Activated T-helper 9 cell treated with anti-CD3 and anti-CD28 coated beads, Interleukin-2, amount 50 U/mL, for 16 hours (primary cell): ENCODE results near the gene STAMBP.
"Not testable (repeated sequence)": the region's sequence is repeated elsewhere in the genome, so short reads cannot be mapped to it uniquely, and the experiment has no call there.

Experiments
- DNase-seq: peaks from one replicate; pipeline ENCODE4 v3.0.0-alpha.2; 2020; ENCODE audit warnings: low read depth

The STAMBP gene

DNA sequence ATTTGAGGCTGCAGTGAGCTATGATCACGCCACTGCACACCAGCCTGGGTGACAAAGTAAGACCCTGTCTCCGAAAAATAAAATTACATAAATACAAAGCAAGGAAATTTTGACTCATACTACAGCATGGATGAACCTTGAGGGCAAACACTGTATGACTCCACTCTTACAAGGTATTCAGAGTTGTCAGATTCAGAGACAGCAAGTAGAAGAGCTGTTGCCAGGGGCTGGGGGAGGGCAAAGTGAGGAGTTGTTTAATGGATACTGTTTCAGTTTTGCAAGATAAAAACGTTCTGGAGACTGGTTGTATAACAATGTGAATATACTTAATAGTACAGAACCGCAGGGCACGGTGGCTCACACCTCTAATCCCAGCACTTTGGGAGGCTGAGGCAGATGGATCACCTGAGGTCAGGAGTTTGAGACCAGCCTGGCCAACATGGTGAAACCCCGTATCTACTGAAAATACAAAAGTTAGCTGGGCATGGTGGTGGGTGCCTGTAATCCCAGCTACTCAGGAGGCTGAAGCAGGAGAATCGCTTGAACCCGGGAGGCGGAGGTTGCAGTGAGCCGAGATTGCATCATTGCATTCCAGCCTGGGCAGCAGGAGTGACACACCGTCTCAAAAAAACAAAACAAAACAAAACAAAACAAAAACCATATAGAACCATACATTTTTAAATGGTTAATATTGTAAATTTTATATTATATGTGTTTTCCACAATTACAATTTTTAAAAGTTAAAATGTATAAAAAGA, 59.0 kb downstream of the STAMBP start:
- DNase-seq = not testable (repeated sequence)

DNA sequence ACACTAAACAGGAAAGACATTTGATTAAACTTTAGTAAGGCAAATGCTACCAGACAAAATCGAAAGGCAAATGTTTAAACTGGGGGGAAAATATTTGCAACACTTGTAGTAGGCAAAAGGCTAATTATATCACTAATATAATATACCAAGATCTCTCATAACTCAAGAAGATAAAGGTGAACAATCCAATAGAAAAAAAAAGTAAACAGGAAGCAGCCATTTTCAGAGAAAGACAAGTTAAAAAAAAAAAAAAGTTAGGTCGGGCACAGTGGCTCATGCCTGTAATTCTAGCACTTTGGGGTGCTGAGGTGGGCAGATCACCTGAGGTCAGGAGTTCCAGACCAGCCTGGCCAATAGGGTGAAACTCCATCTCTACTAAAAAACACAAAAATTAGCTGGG, 59.6 kb downstream of the STAMBP start:
- DNase-seq = no peak

DNA sequence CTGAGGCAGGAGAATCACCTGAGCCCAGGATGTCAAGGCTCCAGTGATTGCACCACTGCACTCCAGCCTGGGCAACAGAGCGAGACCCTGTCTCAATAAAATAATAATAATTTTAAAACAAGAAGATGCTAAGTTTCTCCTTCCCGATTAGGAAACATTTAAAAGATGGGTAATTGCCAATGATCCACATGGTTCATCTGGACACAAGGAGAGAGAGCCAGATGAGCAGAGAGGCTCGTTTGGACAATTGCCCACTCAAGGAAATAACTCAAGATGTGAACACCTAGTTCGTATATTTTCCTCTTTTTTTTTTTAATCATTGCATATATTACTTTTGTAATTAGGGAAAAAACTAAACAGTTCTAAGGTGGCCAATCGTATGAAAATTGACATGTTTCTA, 60.4 kb downstream of the STAMBP start:
- DNase-seq = no peak

DNA sequence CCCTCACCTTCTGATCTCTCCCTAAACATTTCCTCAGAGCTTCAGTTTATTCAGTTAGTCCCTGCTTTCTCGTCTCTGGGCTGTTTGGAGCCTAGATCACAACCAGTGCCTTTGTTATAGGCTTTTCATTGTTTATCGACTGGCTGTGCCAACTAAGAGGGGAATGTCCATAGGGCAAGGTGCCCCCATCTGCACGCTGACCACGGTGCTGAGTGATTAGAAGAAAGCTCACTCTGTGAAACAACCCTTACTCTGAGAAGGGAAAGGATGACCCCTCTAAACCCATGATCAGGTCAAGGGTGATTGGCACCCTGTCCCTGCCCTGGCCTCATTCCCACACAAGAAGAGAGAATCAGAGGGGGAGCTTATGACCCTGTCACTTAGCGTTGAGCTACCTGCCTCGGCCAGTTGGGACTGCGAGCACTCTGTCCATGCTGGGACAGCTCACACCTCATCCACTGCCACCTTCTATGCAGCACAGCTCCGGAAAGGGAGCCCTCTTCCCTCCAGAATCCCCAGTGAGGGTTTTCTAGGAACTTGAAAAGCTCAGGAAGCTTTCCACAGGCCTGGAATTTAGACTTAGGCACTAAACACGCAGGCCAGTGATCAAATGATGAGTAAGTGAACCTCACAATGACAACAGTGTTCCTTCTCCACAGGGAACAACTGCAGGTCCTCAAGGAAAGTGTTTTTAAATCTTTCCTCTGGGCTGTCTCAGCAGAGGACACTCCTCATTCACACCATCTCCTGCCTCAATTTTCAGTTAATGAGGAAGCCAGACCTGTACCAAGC, 61.7 kb downstream of the STAMBP start:
- DNase-seq = no peak

DNA sequence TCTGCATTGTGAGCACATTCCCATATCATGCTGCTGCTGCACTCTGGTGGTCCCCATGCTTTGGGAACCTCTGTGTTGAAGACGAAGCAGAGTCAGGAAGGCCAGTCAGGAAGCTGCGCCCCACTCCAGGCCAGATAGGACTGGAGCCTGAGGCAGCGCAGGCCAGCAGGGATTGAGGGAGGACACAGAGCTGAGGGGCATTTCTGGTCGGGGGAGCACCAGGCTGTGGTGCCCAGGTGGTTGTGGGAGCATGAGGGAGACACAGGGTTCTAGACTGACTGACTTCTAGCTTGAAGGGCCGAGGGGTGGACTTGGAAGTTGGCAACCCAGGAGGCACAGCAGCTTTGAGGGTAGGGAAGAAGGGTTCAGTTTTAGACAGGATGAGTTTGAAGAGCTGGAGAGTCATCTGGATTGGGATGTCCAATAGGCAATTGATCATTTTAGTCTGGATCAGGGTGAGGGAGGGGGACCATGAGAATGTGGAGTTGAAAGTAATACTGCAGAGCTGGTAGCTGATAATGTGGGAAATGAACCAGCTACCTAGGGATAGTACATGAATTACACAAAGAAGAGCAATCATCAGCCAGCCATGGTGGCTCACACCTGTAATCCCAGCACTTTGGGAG, 62.6 kb downstream of the STAMBP start:
- no peak for DNase-seq

DNA sequence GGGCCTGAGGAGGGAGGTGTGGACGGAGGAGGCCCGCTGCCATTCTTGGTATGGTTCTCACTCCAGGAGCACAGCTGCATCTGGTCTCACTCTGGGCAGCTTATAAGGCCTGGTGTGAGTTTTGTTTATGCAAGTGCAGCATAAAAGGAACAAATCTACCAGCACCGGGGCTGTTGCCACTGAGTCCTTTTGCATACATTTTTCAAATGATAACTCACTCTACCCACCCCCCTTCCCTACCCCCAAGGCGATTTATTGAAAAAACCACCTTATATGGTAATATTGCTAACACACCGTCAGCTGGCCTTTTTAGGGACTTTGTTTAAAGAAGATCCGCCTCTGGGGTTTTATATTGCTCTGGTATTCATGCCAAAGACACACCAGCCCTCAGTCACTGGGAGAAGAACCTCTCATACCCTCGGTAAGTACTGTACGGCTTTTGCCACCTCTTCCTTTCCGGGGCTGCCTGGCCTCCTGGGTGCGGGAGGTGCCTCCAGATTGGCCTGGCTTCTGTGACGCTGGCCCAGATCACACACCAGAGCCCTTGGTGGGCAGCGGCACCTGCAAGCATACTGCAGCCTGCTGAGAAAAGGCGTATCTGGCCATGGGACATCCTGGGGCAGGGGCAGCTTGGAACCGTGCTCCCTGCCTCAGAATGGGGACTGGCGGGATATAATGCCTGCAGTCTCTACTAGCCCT, 64.0 kb downstream of the STAMBP start, which contains the start of gene ACTG2:
TSS of gene ACTG2 (plus strand) at position 378 of the 699 bp plus-strand sequence. CDS start 8,304 bp downstream, outside the sequence.
- DNase-seq = no peak

DNA sequence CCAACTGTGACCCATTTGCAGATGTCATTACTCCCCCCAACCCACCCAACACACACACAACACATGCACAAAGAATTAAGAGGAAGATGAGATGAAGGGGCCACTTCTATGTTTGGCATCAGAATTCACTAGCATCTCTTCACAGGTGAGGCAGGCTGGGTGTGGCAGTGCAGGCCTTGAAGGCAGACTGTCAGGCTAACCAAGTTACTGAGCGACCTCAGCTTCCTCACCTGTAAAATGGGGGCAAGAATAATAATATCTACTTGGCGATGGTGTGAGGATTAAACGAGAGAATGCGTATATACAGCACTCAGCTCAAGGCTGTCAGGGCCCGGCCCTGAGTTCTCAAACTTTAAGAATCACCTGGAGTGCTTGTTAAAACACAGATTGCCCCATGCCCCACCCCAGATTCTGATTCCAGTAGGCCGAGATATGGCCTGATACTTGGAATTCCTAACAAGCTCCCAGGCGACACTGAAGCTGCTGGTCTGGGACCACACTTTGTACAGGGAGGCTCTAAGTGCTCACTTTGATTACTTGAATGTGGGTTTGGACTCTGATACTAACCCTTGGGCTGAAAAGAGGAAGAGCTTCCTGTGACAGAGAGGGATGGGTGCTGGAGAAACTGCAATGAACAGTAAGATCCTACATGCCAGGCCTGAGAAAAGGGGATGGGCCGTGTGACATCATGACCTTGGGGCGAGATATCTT, 65.2 kb downstream of the STAMBP start:
- no peak for DNase-seq

DNA sequence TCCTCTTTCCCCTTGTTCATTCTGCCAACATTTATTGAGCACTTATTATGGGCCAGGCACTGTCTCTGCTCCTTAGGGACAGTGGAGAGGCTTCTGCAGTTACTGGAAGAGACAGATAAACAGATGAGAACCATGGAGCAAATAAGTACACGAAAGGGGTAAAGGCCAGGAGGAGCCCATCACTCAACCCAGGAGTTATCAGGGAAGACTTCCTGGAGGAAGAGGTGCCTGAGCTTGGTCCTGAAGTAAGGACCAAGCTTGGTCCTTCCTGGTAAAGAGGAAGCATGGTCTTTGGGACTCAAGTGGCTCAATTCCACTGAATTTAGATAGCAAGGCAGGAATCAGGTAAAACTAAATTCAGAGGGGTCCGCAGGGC, 65.7 kb downstream of the STAMBP start:
- no peak for DNase-seq

DNA sequence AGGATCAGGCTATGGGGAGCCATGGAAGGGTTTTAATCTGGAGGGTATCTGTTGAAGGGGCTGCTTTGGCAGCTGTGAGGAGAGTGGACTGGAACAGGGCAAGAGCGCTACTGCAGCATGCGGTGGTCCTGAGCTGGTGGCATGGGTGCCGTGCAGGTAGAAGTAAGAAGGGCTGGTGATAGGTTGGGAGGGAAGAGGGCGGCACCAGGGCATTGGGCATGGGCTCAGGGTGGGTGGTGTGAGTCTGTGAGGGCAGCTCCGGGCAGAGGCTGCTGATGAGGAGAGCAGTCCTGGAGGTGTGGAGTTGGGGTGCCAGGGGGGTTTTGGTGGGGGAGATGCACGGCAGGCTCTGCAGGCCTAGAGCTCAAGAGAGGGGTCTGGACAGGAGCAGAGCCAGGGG, 66.1 kb downstream of the STAMBP start:
- no peak for DNase-seq

DNA sequence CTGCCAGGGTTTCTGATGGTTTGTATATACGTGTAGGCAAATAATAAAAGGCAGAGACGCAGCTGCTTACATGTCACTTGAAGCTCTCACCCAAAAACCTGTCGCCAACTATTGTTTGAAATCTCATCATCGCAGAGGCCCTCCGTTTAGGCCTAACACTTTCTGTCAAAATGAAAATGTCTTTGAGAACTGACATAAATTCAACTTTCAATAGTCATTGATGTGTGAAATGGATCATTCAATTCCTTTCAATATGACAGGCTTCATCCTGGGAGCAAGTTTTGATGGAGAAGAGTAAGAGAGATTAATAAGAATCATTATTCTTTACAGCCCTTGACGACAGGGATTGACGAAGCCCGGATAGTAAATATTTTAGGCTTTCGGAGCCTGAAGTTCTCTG, 66.7 kb downstream of the STAMBP start:
- no peak for DNase-seq

DNA sequence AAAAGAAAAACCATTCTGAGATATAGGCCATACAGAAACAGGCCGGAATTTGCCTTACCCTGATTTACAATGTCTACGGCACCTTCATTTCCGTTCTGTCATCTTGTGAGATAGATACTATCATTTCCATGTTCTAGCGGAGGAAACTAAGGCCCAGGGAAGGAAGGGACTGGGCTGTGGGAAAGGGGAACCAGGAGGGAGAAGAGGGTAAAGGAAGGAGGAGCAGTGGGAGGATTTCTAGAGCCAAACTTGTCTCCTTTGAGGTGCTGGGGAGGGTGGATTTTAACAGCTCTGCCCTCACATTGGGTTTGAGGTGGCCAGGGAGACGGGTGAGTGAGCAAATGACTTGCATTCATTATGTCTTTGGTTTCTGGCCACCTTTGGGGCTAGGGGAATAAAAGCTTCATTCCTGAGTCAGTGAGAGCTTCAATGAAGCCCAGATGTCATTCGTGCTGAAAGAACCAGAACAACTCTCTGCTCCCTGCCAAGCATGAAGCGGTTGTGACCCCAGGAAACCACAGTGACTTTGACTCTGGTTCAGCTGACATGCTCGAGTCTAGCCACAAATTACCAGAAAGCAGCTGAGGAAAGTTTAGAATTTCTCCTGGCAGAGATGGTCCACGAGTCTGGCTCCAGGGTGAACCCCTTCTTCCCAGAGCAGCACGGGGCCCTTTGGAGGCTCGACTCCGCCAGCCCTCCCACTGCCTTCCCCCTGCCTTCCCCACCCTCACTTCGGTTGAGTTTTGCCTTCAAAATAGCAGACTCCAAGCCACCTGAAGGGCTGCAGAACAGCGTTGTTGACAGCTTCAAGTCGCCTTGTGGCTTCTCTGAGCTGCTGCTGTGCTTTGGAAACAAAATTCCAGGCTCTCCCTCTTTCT, 67.8 kb downstream of the STAMBP start:
- DNase-seq = no peak

DNA sequence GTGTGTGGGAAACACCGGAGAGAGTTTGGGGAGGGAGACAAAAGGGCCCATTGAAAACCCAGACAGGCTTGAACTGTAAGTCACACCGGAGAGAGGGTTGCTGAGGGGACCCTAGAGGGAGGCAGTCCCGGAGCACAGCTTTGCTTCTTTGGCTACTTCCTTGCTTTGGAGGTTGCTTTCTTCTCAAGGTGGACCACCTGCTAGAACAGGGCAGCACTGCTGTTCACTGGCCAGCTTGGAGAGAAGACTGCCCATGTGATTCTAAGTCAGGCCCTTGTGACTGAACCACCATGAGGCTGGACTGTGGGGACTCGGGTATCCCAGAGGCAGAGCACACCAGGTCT, 68.5 kb downstream of the STAMBP start:
- DNase-seq = no peak

DNA sequence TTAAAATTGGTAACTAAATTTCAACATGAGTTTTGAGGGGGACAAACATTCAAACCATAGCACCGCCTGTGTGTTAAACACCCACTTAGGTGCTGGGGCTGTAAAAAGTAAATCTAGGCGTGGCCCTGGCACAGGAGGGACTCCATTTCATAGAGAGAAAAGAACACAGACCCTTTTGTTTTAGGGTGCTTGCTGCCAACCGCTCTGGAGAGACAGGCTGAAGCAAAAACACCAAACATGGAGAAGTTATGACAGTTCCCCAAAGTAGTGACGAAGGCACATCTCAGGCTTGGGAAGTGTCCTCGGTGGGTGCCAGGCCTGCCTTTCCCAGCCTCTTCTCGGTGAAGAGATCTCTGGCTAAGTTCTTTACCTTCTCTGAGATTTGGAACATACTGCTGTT, 69.2 kb downstream of the STAMBP start:
- no peak for DNase-seq

DNA sequence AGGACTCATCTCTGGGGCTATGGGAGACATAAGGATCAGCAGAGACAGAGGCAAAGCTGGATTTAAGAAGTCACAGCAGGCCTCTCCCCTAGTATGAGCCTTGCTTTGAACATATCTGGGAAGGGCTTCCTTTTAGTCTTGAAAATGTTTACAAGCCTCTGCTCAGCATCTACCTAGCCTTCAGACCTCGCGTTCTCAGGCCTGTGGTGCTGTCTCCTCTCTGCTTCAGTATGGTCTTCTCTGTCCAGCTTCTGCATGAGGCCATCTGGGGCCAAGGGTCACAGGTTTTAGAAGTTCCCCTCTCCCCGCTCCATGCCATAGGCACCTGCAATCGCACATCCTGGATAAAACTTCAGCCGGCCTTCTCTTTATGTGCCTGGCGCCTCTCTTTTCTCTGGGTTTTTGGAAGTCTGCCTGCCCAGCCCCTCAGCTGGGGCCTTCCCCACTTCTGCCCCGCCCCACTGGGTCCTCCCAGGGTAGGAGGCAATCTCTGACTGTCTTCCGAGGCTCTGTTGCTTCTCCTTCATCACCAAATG, 71.1 kb downstream of the STAMBP start:
- no peak for DNase-seq

DNA sequence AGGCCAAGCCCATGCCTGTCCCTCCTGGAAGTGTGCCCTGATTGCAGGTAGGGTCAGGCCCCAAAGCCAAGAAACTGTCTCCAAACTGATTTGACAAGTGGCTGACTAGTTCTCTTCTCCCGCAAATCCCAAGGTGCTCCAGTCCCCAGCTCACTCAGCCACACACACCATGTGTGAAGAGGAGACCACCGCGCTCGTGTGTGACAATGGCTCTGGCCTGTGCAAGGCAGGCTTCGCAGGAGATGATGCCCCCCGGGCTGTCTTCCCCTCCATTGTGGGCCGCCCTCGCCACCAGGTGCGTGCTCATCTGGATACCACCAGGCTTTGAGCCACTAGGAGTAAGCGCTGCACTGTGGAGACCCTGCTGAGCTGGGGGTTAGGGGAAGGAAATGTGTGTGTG, 72.4 kb downstream of the STAMBP start:
- no peak for DNase-seq

DNA sequence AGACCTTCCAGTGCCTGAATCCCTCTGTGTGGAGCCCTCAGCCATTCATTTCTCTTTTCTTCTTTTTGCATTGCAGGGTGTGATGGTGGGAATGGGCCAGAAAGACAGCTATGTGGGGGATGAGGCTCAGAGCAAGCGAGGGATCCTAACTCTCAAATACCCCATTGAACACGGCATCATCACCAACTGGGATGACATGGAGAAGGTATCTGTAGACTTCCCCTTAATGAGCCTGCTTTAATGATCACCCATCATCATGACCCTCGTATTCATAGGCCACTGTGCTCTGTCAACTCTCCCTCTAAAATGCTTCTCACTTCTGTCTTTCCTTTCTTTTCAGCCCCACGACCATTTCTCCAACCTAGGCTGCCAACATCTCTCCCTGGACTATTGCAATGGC, 73.5 kb downstream of the STAMBP start:
- DNase-seq = no peak

DNA sequence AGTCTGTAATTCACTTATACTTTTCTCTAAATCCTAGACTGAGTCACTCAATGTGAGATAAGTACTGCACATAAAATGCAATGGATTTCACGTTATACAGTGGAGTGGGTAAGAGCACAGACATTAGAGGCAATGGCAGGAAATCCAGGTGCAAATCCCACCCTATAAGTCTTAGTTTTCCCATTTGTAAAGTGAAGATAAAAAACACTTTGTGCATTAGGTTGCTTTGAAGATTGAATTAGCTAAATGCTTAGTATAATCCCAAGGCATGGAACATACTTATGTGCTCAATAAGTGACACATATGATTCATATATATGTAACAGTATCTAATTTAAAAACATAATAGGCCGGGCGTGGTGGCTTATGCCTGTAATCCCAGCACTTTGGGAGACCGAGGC, 74.6 kb downstream of the STAMBP start:
- no peak for DNase-seq

DNA sequence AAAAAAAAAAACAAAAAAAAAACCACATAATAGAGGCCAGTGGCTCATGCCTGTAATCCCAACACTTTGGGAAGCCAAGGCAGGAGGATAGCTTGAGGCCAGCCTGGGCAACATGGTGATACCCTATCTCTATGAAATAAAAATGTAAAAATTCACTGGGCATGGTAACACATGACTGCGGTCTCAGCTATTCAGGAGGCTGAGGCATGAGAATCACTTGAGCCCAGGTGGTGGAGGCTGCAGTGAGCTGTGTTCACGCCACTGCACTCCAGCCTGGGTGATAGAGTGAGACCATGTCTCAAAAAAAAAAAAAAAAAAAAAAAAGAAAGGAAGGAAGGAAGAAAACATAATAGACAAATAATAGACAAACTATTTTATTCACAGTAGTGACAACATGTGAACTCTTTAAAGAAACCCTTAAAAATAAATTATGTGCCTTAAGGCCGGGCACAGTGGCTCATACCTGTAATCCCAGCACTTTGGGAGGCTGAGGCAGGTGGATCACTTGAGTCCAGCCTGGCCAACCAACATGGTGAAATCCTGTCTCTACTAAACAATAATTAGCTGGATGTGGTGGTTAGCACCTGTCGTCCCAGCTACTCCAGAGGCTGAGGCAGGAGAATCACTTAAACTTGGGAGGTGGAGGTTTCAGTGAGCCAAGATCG, 75.3 kb downstream of the STAMBP start:
- not testable (repeated sequence) for DNase-seq

DNA sequence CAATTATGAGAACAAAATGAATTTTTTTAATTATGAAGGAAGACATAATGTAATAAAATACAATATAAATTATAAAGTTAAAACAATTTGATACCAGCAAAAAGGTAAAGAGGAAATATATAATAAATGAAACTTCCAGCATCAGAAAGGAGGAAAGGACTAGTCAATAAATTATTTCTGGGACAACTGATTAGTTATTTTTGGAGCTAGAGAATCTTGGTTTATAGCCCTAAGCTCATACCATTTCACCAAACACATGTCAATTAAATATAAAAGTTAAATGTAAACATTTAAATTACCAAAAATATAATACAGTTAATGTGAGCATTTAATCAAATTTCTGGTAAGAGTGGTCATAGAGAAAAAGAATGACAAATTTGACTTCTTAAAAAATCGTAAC, 76.2 kb downstream of the STAMBP start:
- DNase-seq = no peak
